AG09309 (cell line): ENCODE data around the gene GPR39.

ENCODE experiments used
- DNase-seq: peaks from one replicate; pipeline ENCODE4 v3.0.0-alpha.2; 2010; ENCODE audit warnings: low read depth
- H3K4me3 ChIP-seq: 2 replicates; pipeline ENCODE4 v1.5.1; 2011; ENCODE audit warnings: mild to moderate bottlenecking, low read depth, low read length, moderate library complexity; ENCODE audit not compliant: control insufficient read depth
- CTCF ChIP-seq: IDR thresholded peaks from 2 replicates; pipeline ENCODE4 v1.5.1; 2011; ENCODE audit warnings: mild to moderate bottlenecking, low read depth, low read length, inconsistent platforms; ENCODE audit not compliant: insufficient read depth, control insufficient read depth; ENCODE audit errors: missing control alignments

The GPR39 gene

GRCh38 chr2:132611719-132612118, 195.1 kb downstream of the GPR39 start:
- no peak for DNase-seq
- no peak overlapping the region for H3K4me3 ChIP-seq
- no peak for TF ChIP-seq CTCF

DNA sequence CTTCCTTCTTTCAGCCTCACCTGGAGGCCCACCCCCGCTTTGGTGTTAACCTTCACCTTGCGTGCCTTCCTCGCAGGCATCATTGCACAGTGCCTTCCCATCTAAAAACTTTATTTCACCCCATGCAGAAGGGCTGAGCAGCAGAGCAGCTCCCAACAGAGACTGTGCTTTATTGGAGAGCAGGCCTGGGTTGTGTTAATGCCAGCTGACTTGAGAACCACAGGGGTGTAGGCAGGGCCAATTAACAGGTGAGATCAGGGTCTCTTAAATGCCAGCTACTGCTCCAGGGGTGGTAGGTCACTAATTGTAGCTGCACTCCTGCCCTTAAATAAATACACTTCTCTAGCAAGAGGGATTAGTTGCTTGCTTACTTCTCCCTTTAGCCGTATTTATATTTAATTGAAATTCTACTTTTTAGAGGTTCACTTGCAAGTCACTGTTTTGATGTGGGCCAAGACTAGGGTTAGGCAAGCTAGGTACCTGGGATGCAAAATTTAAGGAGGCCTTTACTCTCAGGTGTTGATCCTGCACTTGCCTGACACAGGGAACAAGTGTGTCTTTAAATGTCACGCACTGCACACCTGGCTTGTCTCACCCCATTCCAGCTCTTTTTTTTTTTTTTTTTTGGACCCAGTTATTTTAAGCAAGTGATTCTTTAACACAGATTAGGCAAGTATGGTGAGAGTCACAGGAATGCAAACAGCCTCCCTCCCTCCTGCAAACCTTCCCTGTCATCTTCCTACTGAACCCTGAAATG, 198.9 kb downstream of the GPR39 start:
- DNase-seq: no peak
- H3K4me3 ChIP-seq: no peak overlapping the region
- no peak for TF ChIP-seq CTCF

- no peak overlapping the region for H3K4me3 ChIP-seq
- DNase-seq: no peak
- no peak for TF ChIP-seq CTCF
Observed at GRCh38 chr2:132617989-132618388, 201.4 kb downstream of the GPR39 start.

DNA sequence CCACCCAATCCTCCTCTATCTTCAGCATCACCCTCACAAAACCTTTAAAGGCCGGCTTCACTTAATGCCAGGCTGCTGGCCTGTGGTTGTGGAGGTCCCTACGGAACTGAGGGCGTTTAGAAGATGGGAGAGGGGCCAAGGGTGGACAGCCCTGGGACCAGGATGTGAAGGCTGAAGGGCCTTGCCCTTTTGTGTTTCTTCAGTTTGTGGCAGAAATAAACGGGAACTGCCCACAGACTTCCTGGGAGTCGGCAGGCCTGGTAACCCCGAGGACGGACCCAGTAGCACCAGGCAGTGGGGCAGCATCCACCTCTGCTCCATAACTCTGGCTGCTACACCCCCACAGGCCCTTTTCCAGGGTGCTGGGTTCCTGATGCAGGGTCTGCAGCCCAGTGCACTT, 202.1 kb downstream of the GPR39 start:
- no peak overlapping the region for H3K4me3 ChIP-seq
- no peak for TF ChIP-seq CTCF
- DNase-seq: no peak

GRCh38 chr2:132620115-132620514, 203.5 kb downstream of the GPR39 start:
- no peak for TF ChIP-seq CTCF
- no peak for DNase-seq
- H3K4me3 ChIP-seq: no peak overlapping the region

GRCh38 chr2:132621131-132621875, 204.7 kb downstream of the GPR39 start:
- DNase-seq: no peak
- no peak overlapping the region for H3K4me3 ChIP-seq
- TF ChIP-seq CTCF: no peak
